ENCODE measurements around the gene APOB.

The APOB gene

DNA sequence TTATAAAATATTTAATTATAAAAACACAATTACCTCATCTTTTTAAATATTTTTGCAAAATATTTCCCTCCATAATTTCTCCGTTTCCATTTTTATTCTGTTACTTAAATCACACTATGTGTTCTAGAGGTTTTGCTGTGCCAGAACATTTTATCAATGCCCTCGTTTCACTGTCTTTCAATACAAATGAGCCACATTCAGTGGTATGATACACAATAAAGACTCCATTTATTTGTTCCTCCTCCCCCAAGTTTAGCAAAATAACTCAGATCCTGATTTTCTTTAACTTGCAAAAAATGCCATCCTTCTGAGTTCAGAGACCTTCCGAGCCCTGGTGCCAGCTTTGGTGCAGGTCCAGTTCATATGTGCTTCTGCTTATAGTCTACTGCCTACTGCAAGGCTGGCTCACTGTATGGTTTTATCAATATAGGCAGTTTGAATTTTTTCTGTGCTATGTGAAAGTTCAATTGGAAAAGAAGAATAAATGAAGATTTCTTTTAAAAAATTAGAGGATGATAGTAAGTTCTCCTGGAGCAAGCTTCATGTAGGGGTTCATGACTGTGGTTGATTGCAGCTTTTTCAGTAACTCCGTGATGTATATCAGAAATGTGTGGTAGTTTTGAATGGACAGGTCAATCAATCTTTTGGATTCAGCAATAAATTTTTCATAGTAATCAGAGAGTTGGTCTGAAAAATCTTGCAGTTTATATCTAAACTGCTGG is 42.5 kb downstream of the APOB start:
- H3K4me2 ChIP-seq: no peak overlapping the region
- no peak overlapping the region for H2AFZ ChIP-seq (ENCODE audit: low read depth)
- no peaks in the 10 kb centered on the region for H3K27me3 ChIP-seq (ENCODE audit: insufficient read depth, low read depth)
- H3K4me3 ChIP-seq (IDR thresholded peaks at IDR 0.05; ENCODE audit: insufficient read depth, low read depth, low read length): no peak overlapping the region
- no peak overlapping the region for H3K9ac ChIP-seq
- no peaks in the 10 kb centered on the region for H3K4me1 ChIP-seq (ENCODE audit: low read depth, poor library complexity, severe bottlenecking)
- no peaks in the 10 kb centered on the region for H3K79me2 ChIP-seq (ENCODE audit: insufficient read depth, low read depth)
- no peaks in the 10 kb centered on the region for H3K36me3 ChIP-seq (ENCODE audit: insufficient read depth)
- no peak overlapping the region for H3K27ac ChIP-seq
- no peaks in the 10 kb centered on the region for H4K20me1 ChIP-seq (ENCODE audit: insufficient read depth)
- TF ChIP-seq, protein P1, sequence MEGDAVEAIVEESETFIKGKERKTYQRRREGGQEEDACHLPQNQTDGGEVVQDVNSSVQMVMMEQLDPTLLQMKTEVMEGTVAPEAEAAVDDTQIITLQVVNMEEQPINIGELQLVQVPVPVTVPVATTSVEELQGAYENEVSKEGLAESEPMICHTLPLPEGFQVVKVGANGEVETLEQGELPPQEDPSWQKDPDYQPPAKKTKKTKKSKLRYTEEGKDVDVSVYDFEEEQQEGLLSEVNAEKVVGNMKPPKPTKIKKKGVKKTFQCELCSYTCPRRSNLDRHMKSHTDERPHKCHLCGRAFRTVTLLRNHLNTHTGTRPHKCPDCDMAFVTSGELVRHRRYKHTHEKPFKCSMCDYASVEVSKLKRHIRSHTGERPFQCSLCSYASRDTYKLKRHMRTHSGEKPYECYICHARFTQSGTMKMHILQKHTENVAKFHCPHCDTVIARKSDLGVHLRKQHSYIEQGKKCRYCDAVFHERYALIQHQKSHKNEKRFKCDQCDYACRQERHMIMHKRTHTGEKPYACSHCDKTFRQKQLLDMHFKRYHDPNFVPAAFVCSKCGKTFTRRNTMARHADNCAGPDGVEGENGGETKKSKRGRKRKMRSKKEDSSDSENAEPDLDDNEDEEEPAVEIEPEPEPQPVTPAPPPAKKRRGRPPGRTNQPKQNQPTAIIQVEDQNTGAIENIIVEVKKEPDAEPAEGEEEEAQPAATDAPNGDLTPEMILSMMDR (conservative IDR thresholded peaks at IDR 0.05; ENCODE audit: low read depth, low read length): no peak

DNA sequence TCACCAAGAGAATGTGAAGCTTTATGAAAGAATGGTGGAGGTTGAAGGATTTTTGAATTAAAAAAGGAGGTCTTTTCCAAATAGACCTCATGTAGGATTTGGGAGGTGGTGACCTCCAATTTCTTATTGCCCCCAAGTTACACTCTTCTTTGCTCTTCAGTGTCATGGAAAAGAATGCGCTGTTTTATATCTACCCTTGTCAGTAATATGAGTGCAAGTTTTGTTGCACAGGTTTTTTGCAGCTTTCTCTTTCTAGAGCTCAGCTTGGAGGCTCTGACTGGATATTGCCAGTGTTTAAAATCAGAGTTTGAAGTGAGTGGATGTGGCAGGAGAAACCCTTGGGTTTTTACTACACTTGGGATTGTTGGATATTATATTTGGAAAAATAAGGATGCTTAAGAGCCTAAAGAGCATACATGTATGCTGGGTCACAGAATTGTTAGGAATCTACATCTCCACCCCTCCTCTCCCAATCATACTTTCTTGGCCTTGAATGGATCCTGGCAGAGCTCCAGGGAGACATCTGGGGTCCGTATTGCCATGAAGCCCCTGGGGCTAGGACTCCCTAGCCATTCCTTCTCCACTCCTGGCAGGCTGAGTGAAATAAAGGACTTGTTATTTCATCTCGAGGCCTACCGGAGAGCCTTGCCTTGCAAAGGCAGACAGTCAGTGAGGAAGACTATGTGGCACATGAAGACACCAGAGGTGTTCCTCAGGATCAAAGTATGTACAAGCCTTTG is 43.8 kb downstream of the APOB start:
- H3K36me3 ChIP-seq (ENCODE audit: insufficient read depth): no peaks in the 10 kb centered on the region
- H3K27ac ChIP-seq: no peak overlapping the region
- H3K4me1 ChIP-seq (ENCODE audit: low read depth, poor library complexity, severe bottlenecking): no peaks in the 10 kb centered on the region
- H3K4me3 ChIP-seq (IDR thresholded peaks at IDR 0.05; ENCODE audit: insufficient read depth, low read depth, low read length): no peak overlapping the region
- H3K27me3 ChIP-seq (ENCODE audit: insufficient read depth, low read depth): no peaks in the 10 kb centered on the region
- H3K79me2 ChIP-seq (ENCODE audit: insufficient read depth, low read depth): no peaks in the 10 kb centered on the region
- H3K4me2 ChIP-seq: no peak overlapping the region
- H2AFZ ChIP-seq (ENCODE audit: low read depth): no peak overlapping the region
- H4K20me1 ChIP-seq (ENCODE audit: insufficient read depth): no peaks in the 10 kb centered on the region
- H3K9ac ChIP-seq: no peak overlapping the region
- TF ChIP-seq, protein P1 (conservative IDR thresholded peaks at IDR 0.05; ENCODE audit: low read depth, low read length): no peak

DNA sequence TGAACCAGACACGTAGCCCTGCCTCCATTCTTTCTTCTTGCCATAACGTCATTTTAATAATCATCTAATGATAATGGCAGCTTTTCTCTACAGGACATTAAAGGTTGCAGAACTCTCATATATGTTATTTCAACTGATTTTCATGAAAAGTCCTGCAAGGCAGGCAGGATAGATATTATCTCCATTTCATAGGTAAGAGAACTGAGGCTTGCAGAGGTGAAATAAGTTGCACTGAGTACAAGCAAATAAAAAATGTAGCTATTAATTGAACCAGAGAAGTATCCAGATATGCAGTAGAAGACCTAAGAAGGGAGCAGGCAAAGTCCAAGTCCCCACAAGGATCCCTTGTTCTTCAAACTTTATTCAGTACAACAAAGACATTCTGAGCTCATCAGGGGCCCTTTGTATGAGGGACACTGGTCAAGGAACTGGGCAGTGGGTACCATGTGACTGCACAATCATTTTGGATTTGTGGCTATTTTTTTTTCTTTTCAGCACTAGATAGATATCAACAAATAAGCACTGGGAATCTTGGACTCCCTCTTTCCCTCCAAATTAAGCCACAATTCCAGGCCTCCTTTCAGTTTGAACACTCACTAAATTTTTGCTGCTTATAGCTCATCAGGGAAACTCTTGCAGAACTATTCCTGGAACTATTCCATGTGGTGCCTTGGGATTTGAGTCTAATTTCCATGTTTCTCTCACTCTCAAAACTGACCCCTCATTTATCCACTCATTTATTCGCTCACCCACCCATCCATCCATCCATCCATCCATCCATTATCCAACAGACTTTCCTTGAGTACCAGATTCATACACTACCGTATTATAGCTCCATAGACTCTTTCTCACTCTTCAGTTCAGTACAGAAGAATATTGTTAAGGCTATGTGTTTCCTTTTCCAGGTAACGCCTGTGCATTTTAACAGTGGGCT is 44.6 kb downstream of the APOB start:
- Histone ChIP-seq H3K4me3 (IDR thresholded peaks at IDR 0.05; ENCODE audit: insufficient read depth, low read depth, low read length) (no peak overlapping the region), H3K27me3 (ENCODE audit: insufficient read depth, low read depth) (no peaks in the 10 kb centered on the region), H3K4me1 (ENCODE audit: low read depth, poor library complexity, severe bottlenecking) (no peaks in the 10 kb centered on the region), H2AFZ (ENCODE audit: low read depth) (no peak overlapping the region), H3K79me2 (ENCODE audit: insufficient read depth, low read depth) (no peaks in the 10 kb centered on the region), H3K9ac (no peak overlapping the region), H3K27ac (no peak overlapping the region), H4K20me1 (ENCODE audit: insufficient read depth) (no peaks in the 10 kb centered on the region), H3K4me2 (no peak overlapping the region), H3K36me3 (ENCODE audit: insufficient read depth) (no peaks in the 10 kb centered on the region)
- TF ChIP-seq, protein P1 (conservative IDR thresholded peaks at IDR 0.05; ENCODE audit: low read depth, low read length): no peak

DNA sequence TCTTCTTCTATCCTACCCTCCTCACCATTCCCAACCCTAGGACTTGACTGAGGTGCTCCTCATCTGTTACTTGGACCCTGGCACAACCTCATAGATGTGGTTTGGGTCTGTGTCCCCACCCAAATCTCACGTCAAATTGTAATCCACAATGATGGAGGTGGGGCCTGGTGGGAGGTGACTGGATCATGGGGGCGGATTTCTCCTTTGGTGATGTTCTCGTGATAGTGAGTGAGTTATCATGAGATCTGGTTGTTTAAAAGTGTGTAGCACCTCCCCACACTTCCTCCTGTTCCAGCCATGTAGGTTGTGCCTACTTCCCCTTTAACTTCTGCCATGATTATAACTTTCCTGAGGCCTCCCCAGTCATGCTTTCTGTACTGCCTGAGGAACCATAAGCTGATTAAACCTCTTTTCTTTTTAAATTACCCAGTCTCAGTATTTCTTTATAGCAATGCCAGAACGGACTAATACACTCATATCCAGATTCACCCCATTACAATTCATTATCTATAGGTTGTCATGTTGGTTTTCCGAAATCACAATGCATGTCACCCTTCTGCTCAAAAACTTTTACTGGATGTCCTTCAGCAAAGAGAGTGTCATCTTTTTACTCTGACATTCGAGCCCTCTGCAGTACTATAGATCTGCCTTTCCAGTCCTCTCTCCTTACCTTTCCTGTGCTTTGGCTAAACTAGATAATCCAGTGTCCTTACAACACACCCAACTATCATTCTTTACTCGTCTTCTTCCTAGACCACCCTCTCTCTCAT is 45.7 kb downstream of the APOB start:
- Histone ChIP-seq H3K36me3 (ENCODE audit: insufficient read depth) (no peaks in the 10 kb centered on the region), H2AFZ (ENCODE audit: low read depth) (no peak overlapping the region), H3K79me2 (ENCODE audit: insufficient read depth, low read depth) (no peaks in the 10 kb centered on the region), H3K4me3 (IDR thresholded peaks at IDR 0.05; ENCODE audit: insufficient read depth, low read depth, low read length) (no peak overlapping the region), H3K9ac (no peak overlapping the region), H4K20me1 (ENCODE audit: insufficient read depth) (no peaks in the 10 kb centered on the region), H3K4me1 (ENCODE audit: low read depth, poor library complexity, severe bottlenecking) (no peaks in the 10 kb centered on the region), H3K27ac (no peak overlapping the region), H3K4me2 (no peak overlapping the region), H3K27me3 (ENCODE audit: insufficient read depth, low read depth) (no peaks in the 10 kb centered on the region)
- TF ChIP-seq, protein P1 (conservative IDR thresholded peaks at IDR 0.05; ENCODE audit: low read depth, low read length): no peak
